ENCODE data around the gene ARMC3. TPM values are rescaled to one million over a fixed set of nuclear protein-coding genes. Genes with fewer than 3 reads are reported as not detected.
"Not testable (repeated sequence)": the region's sequence is repeated elsewhere in the genome, so short reads cannot be mapped to it uniquely, and the experiment has no call there.

ARMC3 gene, protein sequence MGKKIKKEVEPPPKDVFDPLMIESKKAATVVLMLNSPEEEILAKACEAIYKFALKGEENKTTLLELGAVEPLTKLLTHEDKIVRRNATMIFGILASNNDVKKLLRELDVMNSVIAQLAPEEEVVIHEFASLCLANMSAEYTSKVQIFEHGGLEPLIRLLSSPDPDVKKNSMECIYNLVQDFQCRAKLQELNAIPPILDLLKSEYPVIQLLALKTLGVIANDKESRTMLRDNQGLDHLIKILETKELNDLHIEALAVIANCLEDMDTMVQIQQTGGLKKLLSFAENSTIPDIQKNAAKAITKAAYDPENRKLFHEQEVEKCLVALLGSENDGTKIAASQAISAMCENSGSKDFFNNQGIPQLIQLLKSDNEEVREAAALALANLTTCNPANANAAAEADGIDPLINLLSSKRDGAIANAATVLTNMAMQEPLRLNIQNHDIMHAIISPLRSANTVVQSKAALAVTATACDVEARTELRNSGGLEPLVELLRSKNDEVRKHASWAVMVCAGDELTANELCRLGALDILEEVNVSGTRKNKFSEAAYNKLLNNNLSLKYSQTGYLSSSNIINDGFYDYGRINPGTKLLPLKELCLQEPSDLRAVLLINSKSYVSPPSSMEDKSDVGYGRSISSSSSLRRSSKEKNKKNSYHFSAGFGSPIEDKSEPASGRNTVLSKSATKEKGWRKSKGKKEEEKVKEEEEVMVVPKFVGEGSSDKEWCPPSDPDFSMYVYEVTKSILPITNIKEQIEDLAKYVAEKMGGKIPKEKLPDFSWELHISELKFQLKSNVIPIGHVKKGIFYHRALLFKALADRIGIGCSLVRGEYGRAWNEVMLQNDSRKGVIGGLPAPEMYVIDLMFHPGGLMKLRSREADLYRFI
- not detected for total RNA-seq

DNA sequence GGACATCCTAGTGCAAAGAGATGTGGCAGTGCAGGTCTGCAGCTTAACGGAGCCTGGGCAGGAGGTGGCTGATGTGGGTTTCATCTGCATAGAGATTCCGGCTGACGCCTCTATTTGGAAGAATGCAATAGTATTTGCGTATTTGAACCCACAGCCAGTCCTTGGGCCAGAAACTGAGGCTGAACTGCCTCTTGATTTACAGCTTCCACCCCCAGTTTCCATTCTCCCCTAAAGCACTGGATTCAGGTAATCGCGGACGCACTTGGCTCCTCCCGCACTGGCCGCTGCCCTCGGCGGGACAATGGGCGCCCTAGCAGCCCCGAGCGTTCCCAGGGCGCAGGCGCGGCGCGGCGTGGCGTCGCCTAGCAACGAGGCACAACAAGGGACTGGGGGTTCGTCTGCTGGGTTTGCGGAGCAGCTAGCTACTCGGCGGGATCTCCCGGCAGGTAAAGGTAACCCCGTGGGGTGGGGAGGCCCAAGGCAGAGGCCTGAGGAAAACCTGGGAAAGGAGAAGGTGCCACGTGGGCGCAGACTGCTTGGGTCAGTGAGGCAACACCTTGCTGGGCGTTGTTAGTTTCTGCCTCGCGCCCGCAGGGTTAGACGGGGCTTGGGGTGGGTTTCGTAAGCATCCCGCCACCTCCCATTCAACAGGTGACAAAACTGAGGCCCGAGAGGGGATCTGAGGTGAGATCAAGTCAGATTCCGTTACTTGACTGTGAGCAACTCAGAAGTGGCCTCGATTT is at the start of gene ARMC3:
Gene ARMC3 (plus strand): TSS at position 393 of the 743 bp plus-strand sequence. CDS start 3,944 bp downstream, outside the sequence.
- DNase-seq = peak; percentile 44

DNA sequence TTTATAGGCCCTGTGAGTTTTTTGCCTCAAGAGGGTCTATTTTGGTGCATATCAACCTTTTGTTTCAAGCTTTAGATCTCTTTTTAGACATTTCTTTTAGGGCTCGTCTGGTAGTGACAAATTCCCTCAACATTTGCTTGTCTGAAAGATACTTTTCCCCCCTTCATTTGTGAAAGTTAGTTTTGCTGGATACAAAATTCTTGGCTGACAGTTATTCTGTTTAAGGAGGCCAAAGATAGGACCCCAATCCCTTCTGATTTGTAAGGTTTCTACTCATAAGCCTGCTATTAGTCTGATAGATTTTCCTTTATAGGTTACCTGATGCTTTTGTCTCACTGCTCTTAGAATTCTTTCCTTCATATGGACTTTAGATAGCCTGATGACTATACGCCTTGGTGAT is 36.1 kb upstream of the ARMC3 start:
- DNase-seq = no peak

DNA sequence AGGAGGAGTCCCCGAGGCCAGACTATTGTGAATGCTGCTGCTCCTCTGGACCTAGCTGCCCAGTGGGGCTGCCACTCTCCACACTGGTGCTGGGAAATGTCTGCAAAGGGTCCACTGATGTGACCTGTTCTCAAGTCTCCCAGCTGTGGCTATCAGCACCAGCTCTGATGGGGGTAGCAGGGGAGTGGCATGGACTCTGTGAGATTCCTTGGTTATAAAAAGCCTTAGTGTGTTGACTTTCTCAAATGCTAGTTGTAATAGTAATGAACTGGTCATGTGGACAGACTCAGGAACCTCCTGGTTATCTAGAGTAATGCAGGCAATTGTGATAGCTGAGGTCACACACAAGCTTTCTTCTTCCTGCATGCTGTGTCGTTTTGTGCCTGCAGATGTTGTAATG is 34.1 kb upstream of the ARMC3 start:
- DNase-seq = no peak

DNA sequence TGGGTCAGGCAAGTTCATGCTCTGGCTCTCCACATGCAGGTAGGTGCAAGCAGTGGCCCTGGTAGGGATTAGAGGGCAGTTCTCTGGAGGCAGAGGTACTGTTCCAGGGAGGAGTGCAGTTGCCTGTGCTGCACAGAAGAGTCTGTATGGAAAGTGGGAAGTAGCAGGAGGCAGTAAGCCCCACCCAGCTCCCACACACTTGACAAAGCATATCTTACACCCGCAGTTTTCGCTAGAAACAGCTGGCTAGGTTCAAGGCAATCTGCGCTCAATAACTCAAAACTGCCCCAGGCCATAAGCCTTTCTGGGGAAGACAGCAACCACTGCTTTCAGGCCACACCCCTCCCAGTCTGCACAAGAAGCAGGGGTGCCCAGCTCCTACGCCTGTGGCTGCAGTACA is 33.1 kb upstream of the ARMC3 start:
- no peak for DNase-seq

DNA sequence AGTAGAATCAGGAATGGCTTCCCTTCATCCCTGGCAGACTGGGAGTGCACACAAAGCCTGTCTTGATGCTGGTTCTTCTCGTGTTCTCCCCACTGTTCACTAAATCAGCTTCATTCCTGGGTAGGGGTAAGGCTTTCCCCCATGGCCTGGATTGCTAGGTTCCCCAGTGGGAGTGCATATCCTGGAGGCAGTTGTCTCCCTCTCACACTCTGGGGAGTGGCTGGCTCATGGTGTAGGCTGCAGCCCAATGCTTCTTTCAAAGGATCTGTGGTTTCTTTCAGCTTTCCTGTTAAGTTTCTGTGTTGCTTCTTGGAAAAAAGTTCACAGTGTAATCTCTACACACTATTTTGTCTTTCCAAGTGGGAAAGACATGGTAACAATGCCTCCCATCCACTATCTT is 32.6 kb upstream of the ARMC3 start:
- no peak for DNase-seq

DNA sequence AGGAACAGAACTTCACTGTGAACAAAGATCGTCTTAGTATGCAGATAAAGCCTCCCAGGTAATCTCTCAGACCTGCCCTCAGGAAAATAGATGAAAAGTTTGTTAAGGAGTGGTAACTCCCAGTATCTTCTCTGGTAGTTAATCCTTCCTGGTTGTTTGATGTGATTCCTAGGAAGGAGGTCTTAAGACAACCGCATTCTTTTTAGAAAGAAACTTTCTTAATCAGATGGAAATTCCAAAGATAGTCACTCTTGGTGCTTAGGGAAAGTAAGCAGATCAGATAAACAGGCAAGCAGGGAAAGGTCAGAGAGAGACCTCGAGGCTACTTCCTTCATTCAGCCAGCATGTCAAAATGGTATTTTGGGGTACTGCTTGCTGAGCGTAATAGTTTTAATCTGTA is 30.5 kb upstream of the ARMC3 start:
- no peak for DNase-seq

DNA sequence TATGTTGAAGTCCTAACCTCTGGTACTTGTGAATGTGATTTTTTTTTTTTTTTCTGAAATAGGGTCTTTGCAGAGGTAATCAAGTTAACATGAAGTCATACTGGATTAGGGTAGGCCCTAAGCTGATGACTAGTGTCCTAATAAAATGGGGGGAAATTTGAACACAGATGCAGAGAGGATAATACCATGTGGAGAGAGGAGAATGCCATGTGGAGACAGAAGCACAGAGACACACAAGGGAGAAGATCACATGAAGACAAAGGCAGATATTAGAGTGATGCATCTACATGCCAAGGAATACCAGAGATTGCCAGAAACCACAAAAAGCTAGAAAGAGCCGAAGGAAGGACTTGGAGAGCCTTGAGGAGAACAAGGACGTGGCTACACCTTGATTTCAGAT is 28.5 kb upstream of the ARMC3 start:
- DNase-seq = no peak

DNA sequence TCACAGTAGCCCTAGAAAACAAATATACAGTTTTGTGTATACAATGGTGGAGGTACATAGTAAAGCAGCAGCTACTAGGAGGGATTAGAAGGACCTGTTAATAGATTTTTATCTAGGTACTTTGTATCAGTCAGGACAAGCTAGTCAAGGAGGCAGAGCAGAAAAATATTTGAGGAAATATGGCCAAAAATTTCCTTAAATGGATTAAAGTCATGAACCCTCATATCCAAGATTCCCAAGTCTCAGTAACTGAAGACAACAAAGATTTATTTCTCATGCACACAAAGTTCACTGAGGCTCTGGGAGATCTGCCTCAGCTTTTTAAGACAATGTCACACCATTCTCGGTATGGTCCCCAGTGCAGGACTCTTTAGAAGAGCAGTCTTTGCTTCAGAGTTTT is 28.1 kb upstream of the ARMC3 start:
- DNase-seq = no peak

DNA sequence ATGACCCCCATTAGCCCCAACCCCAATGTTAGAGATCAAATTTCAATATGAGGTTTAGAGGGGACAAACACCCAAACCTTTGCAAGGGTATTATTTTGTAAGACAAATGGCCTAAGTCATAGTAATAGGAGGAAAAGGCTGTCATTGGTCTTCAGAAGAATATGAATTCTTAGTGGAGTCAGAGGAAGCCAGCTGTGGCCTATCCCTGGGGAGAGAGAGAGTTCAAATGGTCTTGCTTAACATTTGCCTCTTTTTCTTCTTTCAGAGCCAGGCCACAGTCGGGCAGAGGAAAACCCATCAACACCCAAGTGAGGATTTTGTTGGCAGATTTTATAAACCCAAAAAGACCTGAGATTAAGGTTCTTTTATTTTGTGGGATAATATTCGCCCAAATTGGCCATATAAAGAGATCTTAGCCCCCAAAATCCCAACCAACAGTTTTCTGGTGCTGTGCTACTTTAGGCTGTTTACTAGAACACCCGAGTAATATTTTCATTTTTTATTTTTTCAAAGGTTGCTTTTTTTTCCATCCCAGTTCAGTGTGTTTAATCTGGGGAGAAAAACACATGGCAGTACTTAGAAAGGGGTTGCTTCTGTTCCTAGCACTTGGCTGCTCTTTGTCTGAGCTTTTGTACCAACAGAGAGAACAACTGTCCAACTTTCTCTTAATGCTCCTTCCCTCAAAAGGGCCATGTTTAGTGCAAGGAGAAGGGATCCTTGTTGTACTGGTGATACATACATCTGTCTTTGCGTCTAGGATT is 26.8 kb upstream of the ARMC3 start:
- DNase-seq = no peak

DNA sequence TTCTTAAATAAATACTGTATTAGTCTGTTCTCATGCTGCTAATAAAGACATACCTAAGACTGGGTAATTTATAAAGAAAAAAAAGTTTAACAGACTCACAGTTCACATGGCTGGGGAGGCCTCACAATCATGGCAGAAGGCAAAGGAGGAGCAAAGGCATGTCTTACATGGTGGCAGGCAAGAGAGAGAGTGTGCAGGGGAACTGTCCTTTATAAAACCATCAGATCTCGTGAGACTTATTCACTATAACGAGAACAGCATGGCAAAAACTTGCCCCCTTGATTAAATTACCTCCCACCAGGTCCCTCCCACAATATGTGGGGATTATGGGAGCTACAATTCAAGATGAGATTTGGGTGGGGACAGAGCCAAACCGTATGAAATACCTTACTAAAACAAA is 25.7 kb upstream of the ARMC3 start:
- not testable (repeated sequence) for DNase-seq

DNA sequence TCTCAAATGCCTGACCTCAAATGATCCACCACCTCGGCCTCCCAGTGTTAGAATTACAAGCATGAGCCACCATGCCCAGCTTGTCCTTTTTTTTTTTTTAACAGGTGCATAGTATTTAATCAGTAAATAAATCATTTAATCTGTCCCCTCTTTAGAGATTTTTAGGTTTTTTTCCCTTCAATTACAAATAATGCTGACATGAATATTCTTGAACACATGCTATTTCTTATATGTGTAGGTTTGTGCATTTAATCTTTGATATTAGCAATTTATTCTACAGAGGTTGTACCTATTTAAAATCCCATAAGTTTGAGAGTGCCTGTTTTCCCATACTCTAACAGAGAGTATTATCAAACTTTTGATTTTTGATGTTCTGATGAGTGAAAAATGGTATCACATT is 24.2 kb upstream of the ARMC3 start:
- DNase-seq = no peak

DNA sequence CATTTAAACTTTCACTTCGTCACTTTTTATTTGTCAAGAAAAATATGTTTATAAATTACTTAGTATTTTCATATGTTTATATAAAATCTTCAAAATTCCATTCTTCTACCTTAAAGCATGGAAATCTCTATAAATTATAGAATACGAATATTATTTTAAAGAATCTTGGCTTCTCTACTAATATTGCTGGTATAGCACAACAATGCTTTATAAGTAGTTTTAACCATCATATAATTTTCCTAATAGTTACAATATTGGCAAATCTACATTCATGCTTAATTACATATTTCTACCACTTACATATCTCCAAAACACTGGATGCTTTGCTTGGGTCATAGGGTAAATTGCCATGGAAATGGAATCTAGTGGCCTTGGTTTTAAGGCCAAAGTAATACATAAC is 21.1 kb upstream of the ARMC3 start:
- DNase-seq = no peak

DNA sequence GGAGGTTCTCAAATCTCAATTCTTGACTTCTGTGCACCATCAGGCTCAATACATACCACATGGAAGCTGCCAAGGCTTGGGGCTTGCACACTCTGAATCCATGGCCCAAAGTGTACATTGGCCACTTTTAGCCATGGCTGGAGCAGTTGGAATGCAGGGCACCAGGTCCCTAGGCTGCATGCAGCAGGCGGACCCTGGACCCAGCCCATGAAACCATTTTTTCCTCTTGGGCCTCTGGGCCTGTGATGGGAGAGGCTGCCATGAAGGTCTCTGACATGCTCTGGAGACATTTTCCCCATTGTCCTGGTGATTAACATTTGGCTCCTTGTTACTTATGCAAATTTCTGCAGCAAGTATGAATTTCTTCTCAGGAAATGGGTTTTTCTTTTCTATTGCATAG is 19.0 kb upstream of the ARMC3 start:
- DNase-seq = no peak

DNA sequence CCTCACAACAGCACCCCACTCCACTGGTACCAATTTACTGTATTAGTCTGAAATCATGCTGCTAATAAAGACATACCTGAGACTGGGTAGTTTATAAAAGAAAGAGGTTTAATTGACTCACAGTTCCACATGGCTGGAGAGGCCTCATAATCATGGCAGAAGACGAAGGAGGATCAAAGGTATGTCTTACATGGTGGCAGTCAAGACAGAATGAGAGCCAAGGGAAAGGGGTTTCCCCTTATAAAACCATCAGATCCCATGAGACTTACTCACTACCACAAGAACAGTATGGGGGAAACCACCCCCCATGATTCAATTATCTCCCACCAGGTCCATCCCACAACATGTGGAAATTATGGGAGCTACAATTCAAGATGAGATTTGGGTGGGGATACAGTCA is 18.2 kb upstream of the ARMC3 start:
- not testable (repeated sequence) for DNase-seq

DNA sequence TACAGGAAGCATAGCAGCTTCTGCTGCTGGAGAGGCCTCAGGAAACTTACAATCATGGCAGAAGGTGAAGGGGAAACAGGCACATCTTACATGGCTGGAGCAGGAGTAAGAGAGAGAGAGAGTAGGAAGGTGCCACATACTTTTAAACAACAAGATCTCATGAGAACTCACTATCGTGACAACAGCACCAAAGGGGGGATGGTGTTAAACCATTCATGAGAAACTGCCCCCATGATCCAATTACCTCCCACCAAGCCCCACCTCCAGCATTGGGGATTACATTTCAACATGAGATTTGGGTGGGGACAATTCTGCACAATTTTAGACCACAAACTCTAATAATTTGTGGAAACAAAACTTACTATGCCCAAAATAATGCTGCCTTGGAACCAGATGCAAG is 16.8 kb upstream of the ARMC3 start:
- no peak for DNase-seq

DNA sequence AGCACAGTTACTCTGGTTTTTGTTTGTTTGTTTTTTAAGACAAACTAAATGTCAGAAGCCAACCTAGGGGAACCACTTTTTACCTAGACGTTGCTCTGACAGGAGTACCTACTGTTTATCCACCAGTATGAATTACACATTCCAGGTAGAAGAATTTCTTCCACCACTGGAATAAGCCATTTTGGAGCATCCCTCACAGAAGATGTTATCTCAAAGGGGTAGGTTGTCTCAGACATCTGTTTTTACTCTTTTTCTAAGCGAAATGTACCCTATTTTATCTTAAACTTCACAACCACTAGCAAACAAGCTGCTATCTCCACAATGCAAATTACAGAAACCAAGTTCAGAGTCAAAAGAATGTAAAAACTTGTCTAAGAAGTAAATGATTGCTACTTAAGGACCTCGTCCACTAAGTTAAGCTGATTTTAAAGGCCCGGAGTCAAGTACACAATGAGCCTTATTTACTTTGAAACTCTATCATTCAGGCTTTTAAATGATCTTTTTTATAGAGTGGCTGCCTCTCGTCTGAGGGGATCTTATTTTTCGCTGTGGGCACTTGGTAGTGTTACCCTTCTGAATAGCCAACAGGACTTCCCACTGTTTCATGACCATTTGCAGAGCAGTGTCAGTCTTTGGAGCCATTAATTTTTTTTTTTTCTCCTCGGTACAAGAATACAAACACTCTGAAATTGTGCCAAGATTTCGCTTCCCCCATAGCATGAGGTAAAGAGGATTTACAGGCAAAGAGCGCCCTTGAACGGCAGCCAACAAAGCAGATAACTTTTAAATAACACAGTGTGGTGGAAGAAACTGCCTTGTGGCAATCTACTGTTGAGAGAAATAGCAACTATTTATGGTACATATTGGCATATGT is 15.7 kb upstream of the ARMC3 start:
- DNase-seq = no peak

DNA sequence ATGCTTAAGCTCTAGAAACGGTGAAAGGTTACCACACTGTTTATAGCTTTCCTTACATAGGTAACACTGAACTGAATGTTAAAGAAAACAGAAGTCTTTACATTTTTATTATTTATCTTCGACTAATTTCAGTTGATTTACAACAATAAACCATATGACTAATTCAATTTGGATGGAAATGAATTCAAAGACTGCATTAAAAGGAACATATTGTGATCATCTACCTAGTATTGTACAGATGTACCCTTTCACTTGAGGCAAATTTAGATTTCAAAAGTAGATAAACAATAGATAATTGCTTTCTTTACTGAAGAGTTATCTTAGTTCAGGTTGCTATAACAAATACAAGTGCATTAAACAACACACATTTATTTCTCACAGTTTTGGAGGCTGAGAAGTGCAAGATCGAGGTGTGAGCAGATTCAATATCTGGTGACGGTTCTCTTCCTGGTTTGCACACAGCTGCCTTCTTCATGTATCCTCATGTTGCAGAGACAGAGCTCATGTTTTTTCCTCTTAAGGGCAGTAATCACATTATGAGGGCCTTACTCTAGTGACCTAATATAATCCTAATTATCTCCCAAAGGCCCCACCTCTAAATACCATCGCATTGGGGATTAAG is 15.0 kb upstream of the ARMC3 start:
- no peak for DNase-seq

DNA sequence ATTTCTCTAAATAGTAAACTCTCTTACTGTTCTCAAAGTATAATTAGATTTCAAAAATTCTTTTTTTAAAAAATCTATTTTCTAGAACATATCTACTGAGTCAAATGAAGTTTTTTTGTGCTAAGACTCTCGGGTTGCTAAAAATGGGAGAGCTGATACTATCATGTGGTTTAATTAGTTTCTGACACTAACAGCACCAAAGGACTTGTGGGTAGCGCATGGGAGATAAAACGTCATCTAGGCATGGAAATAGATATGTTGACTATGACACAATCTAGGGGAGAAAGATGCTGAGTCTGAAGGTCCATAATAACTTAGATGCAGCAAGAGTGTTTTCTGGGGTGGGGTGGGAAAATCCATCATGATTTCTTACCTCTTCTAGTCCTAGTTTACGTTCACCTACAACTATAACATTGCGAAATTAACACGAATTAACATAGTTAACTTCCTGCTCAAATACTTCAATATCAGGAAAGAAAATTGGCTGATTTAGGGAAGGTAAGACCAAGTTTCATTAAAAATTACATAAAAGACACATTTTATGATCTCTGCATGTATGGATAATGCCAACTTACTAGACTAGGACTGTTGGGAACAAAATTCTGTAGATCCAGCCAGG is 14.3 kb upstream of the ARMC3 start:
- DNase-seq = no peak

DNA sequence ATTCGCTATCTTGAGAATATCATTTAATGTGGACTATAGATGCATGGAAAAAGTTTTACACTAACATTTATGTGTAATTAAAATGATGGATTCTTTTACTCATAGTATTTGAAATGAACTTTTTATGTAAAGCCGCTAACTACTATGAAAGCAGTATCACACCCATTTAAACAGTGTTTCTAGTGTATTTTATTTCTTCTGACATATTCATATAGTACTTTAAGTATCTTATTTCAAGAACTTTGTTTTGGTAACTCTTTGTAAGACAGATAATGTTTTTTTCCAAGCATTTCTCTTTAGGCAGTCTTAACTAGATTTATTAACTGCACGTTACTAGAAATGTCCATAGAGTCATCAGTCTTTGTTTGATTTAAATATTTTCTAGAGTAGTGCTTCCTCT is 12.5 kb upstream of the ARMC3 start:
- DNase-seq = no peak

DNA sequence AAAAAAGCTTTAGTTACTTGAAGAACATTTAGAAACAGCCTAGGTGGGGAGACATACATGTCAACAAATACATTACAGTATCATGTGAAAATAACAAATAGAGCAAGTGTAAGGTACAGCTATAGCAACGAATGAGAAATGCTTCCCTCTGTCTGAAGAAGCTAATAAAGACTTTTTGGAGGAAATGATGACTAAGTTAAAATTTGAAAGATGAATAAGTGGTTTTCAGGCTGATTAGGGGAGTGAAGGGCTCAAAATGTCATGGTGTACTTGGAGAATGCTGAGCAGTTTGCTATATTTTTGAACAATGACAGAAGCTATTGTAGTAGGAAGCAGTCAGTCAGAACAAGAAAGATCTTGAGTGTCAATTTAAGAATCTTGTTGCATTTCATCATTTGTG is 2.8 kb upstream of the ARMC3 start:
- DNase-seq = no peak

DNA sequence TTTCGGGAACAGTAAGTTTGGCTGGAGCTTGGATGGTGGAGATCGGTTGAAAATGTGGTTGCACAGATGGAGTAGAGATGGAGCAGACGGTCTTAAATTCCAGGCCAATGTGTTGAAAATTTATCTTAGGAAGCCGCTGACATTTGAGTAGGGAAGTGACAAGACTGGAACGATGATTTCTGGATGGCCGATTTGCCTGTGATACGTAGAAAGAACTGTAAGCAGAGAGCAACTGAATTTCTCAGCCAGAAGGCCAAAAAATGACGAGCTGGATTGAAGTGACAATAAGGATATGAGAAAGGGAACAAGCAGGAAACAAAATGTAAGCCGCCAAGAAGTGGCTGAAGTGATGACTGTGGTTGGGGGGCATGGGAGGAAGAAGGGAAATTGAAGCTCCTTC is 687 bp upstream of the ARMC3 start:
- DNase-seq = no peak
